Hepatocyte (in vitro differentiated cells): ENCODE measurements around the gene SMC6.

ENCODE experiments used
- CTCF ChIP-seq: fragments of 200-600 bp; sonication (generic); IDR thresholded peaks from 2 replicates; pipeline ENCODE4 v1.5.1; 2016; ENCODE audit warnings: antibody characterized with exemption, mild to moderate bottlenecking; ENCODE audit not compliant: poor library complexity
- EZH2 ChIP-seq: fragments of 200-600 bp; sonication (generic); IDR thresholded peaks from 2 replicates; pipeline ENCODE4 v1.6.1; 2016; ENCODE audit warnings: antibody characterized with exemption, mild to moderate bottlenecking, borderline replicate concordance

GRCh38 chr2:17646081-17646554 is 107.5 kb downstream of the SMC6 start:
- peak; percentile 86 for TF ChIP-seq CTCF
- TF ChIP-seq EZH2 = no peak
